HEK293 (cell line): ENCODE results near the gene PSMD12.
"Not testable (repeated sequence)": the region's sequence is repeated elsewhere in the genome, so short reads cannot be mapped to it uniquely, and the experiment has no call there.

Source experiments
- CTCF ChIA-PET: fragments of 350-600 bp; formaldehyde crosslinking; extraction: SDS; loops from one replicate; lab custom pipeline; 2021; ENCODE audit warnings: antibody characterized with exemption; lab: Yijun Ruan, JAX
- POLR2A ChIA-PET: fragments of 300-600 bp; formaldehyde crosslinking; extraction: SDS; loops from one replicate; lab custom pipeline; 2020; ENCODE audit warnings: antibody characterized with exemption, inconsistent platforms; lab: Yijun Ruan, JAX
- H3K27ac ChIP-seq: fragments of 200-500 bp; sonication (Bioruptor generic); 2 replicates; pipeline ENCODE4 v1.5.1; 2014; ENCODE audit warnings: low read depth, low read length, control low read depth, inconsistent platforms; ENCODE audit errors: extremely low read depth
- H3K36me3 ChIP-seq, 2 experiments: fragments of 200-500 bp in 1 of 2; sonication (Bioruptor generic) in 1 of 2; 1 replicate in 1 of 2; 2 replicates in 1 of 2; pipeline ENCODE4 v1.5.1; 2014 to 2017; ENCODE audit warnings: inconsistent platforms in 2 of 2, low read length in 2 of 2; ENCODE audit not compliant: control insufficient read depth in 2 of 2, insufficient read depth in 1 of 2
- H3K4me1 ChIP-seq: fragments of 200-500 bp; sonication (Bioruptor generic); 2 replicates; pipeline ENCODE4 v1.5.1; 2014; ENCODE audit warnings: mild to moderate bottlenecking, low read length, inconsistent platforms; ENCODE audit not compliant: control insufficient read depth, insufficient read depth
- H3K4me3 ChIP-seq: 2 replicates; pipeline ENCODE4 v1.5.1; 2011; ENCODE audit warnings: low read depth, mild to moderate bottlenecking, control low read depth, low read length, moderate library complexity
- H3K9me3 ChIP-seq: fragments of 200-500 bp; sonication (Bioruptor generic); 2 replicates; pipeline ENCODE4 v1.5.1; 2014; ENCODE audit warnings: low read depth, low read length, inconsistent platforms; ENCODE audit not compliant: control insufficient read depth, insufficient read depth
- OVOL3 ChIP-seq: fragments of 450-650 bp; formaldehyde crosslinking; IDR thresholded peaks from 2 replicates; pipeline ENCODE4 v1.5.1; 2016; ENCODE audit warnings: missing biosample characterization, missing genetic modification characterization
- PRDM1 ChIP-seq: fragments of 450-650 bp; formaldehyde crosslinking; IDR thresholded peaks from 2 replicates; pipeline ENCODE4; 2016; ENCODE audit warnings: missing biosample characterization, missing genetic modification characterization
- PRDM10 ChIP-seq: fragments of 450-650 bp; formaldehyde crosslinking; IDR thresholded peaks from 2 replicates; pipeline ENCODE4 v1.5.1; 2016; ENCODE audit warnings: missing biosample characterization, missing genetic modification characterization
- REPIN1 ChIP-seq: fragments of 450-650 bp; formaldehyde crosslinking; IDR thresholded peaks from 2 replicates; pipeline ENCODE4 v1.5.1; 2017; ENCODE audit warnings: missing biosample characterization, missing genetic modification characterization, low read depth
- ZBTB20 ChIP-seq: fragments of 450-650 bp; formaldehyde crosslinking; IDR thresholded peaks from 2 replicates; pipeline ENCODE4 v1.5.1; 2016; ENCODE audit warnings: missing biosample characterization, missing genetic modification characterization
- ZBTB8A ChIP-seq: fragments of 450-650 bp; formaldehyde crosslinking; IDR thresholded peaks from 2 replicates; pipeline ENCODE4 v1.5.1; 2016; ENCODE audit warnings: missing biosample characterization, missing genetic modification characterization
- ZNF112 ChIP-seq: fragments of 450-650 bp; formaldehyde crosslinking; IDR thresholded peaks from 2 replicates; pipeline ENCODE4 v1.5.0; 2017; ENCODE audit warnings: missing biosample characterization, missing genetic modification characterization
- ZNF140 ChIP-seq: fragments of 450-650 bp; formaldehyde crosslinking; IDR thresholded peaks from 2 replicates; pipeline ENCODE4 v1.5.1; 2016; ENCODE audit warnings: missing biosample characterization, missing genetic modification characterization
- ZNF19 ChIP-seq: fragments of 450-650 bp; formaldehyde crosslinking; IDR thresholded peaks from 2 replicates; pipeline ENCODE4; 2016; ENCODE audit warnings: missing biosample characterization, missing genetic modification characterization, low read depth
- ZNF24 ChIP-seq: fragments of 450-650 bp; formaldehyde crosslinking; IDR thresholded peaks from 2 replicates; pipeline ENCODE4 v1.5.1; 2016; ENCODE audit warnings: missing biosample characterization, missing genetic modification characterization
- ZNF311 ChIP-seq: fragments of 450-650 bp; formaldehyde crosslinking; IDR thresholded peaks from 2 replicates; pipeline ENCODE4 v1.5.1; 2017; ENCODE audit warnings: missing biosample characterization, missing genetic modification characterization, borderline replicate concordance
- ZNF645 ChIP-seq: fragments of 450-650 bp; formaldehyde crosslinking; IDR thresholded peaks from 2 replicates; pipeline ENCODE4; 2016; ENCODE audit warnings: missing biosample characterization, missing genetic modification characterization
- ZNF660 ChIP-seq: fragments of 450-650 bp; IDR thresholded peaks from 2 replicates; pipeline ENCODE4 v1.5.1; 2018; ENCODE audit warnings: missing biosample characterization, mild to moderate bottlenecking, missing genetic modification characterization
- ZNF768 ChIP-seq: fragments of 450-650 bp; formaldehyde crosslinking; IDR thresholded peaks from 2 replicates; pipeline ENCODE4 v1.5.1; 2018; ENCODE audit warnings: missing biosample characterization, mild to moderate bottlenecking, missing genetic modification characterization

Gene PSMD12

GRCh38 chr17:67324330-67324729, 42.0 kb downstream of the PSMD12 start:
- no peak overlapping the region for H3K4me3 ChIP-seq
- ChIA-PET POLR2A (interaction anchor here (0.7 kb wide), 1 partner anchor 17 kb away, joined by 14 read pairs; no protein-coding TSS in a partner anchor), CTCF (no interaction called here)
- H3K36me3 ChIP-seq = no peaks in the 10 kb centered on the region
- H3K9me3 ChIP-seq = no peaks in the 10 kb centered on the region
- no peak for TF ChIP-seq REPIN1 (tag by site-specific recombination)
- TF ChIP-seq ZNF19 = no peak
- no peak for TF ChIP-seq ZNF140
- H3K4me1 ChIP-seq = no peaks in the 10 kb centered on the region
- H3K27ac ChIP-seq = no peak overlapping the region

- Histone ChIP-seq H3K36me3 (no peaks in the 10 kb centered on the region), H3K4me1 (no peaks in the 10 kb centered on the region), H3K4me3 (no peak overlapping the region), H3K9me3 (no peaks in the 10 kb centered on the region), H3K27ac (no peak overlapping the region)
- ChIA-PET POLR2A (no interaction called here), CTCF (interaction anchor here (1.5 kb wide), 2 partner anchors 52 to 123 kb away, joined by 4 to 5 read pairs; no protein-coding TSS in a partner anchor)
- TF ChIP-seq ZNF112 (tag by site-specific recombination) = no peak
- TF ChIP-seq ZBTB8A (tag by site-specific recombination) = no peak
- no peak for TF ChIP-seq ZNF311 (tag by site-specific recombination)
Measured at GRCh38 chr17:67323445-67323844, 42.9 kb downstream of the PSMD12 start.

- no peak overlapping the region for H3K4me3 ChIP-seq
- TF ChIP-seq PRDM1 (tag by site-specific recombination) = peak; percentile 75
- no peak for TF ChIP-seq ZNF24 (tag by site-specific recombination)
- peak; percentile 43 for TF ChIP-seq PRDM10 (tag by site-specific recombination)
- TF ChIP-seq, all 188 proteins: peak for 2
- Histone ChIP-seq H3K4me1 (no peaks in the 10 kb centered on the region), H3K27ac (no peak overlapping the region), H3K9me3 (no peaks in the 10 kb centered on the region), H3K36me3 (no peaks in the 10 kb centered on the region)
- CTCF ChIA-PET = interaction anchor here (0.6 to 1.5 kb wide), 5 partner anchors 28 to 284 kb away, joined by 3 to 5 read pairs (median 4); no protein-coding TSS in a partner anchor
- POLR2A ChIA-PET = no interaction called here
Measured at GRCh38 chr17:67322042-67322787, 44.2 kb downstream of the PSMD12 start.

- CTCF ChIA-PET = interaction anchor here (0.7 kb wide), 1 partner anchor 73 kb away, joined by 4 read pairs; no protein-coding TSS in a partner anchor
- POLR2A ChIA-PET, H3K4me3 ChIP-seq: not testable (repeated sequence)
Measured at GRCh38 chr17:67321486-67321885, 44.9 kb downstream of the PSMD12 start.

GRCh38 chr17:67316781-67317180, 49.6 kb downstream of the PSMD12 start:
- no peak overlapping the region for H3K4me3 ChIP-seq
- POLR2A ChIA-PET = interaction anchor here (0.5 kb wide), 2 partner anchors 566 to 585 kb away, joined by 3 to 12 read pairs; no protein-coding TSS in a partner anchor
- no peaks in the 10 kb centered on the region for H3K36me3 ChIP-seq
- TF ChIP-seq ZNF660 (tag by site-specific recombination) (no peak), OVOL3 (tag by site-specific recombination) (no peak), ZNF645 (tag by site-specific recombination) (no peak), ZNF768 (no peak), ZBTB20 (no peak)
- CTCF ChIA-PET = interaction anchor here (1.1 kb wide), 1 partner anchor 23 kb away, joined by 5 read pairs; no protein-coding TSS in a partner anchor
- no peaks in the 10 kb centered on the region for H3K4me1 ChIP-seq
- no peak overlapping the region for H3K27ac ChIP-seq
- no peaks in the 10 kb centered on the region for H3K9me3 ChIP-seq

More at GRCh38 chr17:67321486-67321885, 44.9 kb downstream of the PSMD12 start:
- not testable (repeated sequence) for H3K9me3 ChIP-seq, H3K36me3 ChIP-seq, H3K4me1 ChIP-seq, H3K27ac ChIP-seq
